SK-MEL-5 (cell line): Measurements from ENCODE around the gene ZSWIM7. TPM values are rescaled to one million over a fixed set of nuclear protein-coding genes. Genes with fewer than 3 reads are reported as not detected.

Source experiments
- DNase-seq: peaks from one replicate; pipeline ENCODE4 v3.0.0-alpha.2; 2016; ENCODE audit warnings: low read depth, low spot score
- in situ Hi-C: cut with HindIII; loops from 2 replicates; pipeline ENCODE4 v1.10.0; 2016; ENCODE audit warnings: low sequenced_read_pairs, high pct_unique_total_duplicates, low pct_unique_long_range_greater_than_20kb
- total RNA-seq: library from RNA; depleted of rRNA; stranded (reverse); fragments of >200 nt; shearing (Covaris generic); gene quantifications from 2 replicates; pipeline ENCODE4 v1.2.3, GENCODE V29; 2014

The ZSWIM7 gene
- total RNA-seq, 1 experiment from 2014 or later: 40.7 TPM

DNA sequence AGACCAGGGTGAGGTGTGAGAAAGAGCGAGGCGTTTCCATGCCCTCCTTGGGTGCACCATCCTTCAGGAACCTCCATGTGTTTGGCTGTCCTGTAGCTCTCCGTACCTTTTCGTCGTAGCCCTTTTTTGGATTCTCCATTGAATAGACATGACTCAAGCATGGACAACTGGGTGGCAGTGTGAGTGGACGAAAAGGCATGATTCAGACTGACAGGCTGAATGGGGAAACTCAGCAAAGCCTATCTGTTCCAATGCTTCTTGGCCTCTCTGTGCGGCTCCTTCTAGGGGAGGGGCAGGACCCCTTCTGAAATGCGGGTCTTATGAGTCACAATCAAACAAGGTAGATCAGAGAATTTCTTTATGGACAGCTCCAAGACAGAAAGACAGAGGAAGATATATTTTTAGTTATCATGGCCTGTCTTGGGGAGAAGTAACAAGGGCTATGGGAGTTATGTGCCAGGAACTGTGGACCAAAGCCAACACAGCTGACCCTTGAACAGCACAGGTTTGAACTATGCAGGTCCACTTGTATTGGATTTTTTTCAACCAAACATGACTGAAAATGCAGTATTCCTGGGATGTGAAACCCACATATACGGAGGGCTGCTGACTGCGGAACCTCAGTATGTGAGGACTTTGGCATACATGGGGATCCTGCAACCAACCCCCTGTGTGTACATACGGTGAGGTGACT is 31.7 kb downstream of the ZSWIM7 start:
- in situ Hi-C loops: no loop called here
- no peak for DNase-seq

GRCh38 chr17:15966879-15967248 is 32.6 kb downstream of the ZSWIM7 start:
- DNase-seq: no peak
- in situ Hi-C loops: no loop called here

GRCh38 chr17:15966183-15966878 is 33.2 kb downstream of the ZSWIM7 start:
- no peak for DNase-seq

GRCh38 chr17:15965528-15965927 is 34.0 kb downstream of the ZSWIM7 start:
- in situ Hi-C loops: no loop called here
- DNase-seq: no peak

More at GRCh38 chr17:15966183-15966878, 33.2 kb downstream of the ZSWIM7 start:
- in situ Hi-C loops: no loop called here

DNA sequence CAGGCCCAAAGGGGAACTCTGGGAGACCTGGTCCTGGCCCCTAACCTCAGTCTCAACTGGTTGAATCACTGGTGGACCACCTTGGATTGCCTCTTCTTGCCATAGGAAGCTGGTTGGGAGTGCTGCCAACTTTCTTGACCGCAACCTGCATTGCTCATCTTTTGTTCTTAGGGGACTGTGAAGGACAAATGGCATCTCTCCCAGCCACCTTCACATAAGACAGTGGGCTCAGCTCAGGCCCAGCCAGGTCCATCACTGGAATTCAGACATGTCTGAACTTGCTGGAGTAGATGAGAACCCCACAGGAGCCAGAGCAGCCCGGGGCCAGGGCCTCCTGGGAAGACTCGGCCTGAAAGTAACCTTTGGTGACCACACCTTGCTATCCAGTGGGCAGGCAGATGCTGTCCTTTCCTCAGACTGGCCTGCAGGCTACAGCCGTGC is 35.8 kb downstream of the ZSWIM7 start:
- DNase-seq: no peak
- in situ Hi-C loops: no loop called here

GRCh38 chr17:15958484-15958854 is 41.0 kb downstream of the ZSWIM7 start:
- in situ Hi-C loops: no loop called here
- DNase-seq: no peak

DNA sequence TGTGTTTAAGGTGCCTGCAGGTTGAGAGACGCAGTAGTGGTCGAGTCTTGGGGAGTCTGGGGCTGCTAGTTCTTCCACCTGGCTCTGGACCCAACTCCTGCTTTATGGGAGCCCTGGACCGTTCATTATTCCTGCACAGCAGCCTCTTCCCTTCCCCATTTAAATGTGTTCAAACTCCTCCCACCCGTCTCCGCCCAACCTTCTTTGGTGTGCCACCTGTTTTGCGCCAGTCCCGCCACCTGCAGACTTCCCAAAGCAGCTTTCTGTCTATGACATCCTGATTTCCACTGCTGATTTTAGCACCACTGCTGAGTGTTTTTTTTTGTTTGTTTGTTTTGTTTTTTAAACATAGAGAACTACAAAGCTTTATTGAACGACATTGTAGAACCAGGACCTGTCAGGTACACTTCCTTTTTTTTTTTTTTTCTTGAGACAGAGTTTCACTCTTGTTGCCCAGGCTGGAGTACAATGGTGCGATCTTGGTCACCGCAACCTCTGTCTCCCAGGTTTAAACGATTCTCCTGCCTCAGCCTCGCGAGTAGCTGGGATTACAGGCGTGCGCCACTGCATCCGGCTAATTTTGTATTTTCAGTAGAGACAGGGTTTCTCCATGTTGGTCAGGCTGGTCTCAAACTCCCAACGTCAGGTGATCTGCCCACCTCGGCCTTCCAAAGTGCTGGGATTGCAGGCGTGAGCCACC is 41.7 kb downstream of the ZSWIM7 start:
- no peak for DNase-seq
- in situ Hi-C loops: no loop called here

GRCh38 chr17:15957206-15957605 is 42.3 kb downstream of the ZSWIM7 start:
- DNase-seq: no peak
- in situ Hi-C loops: no loop called here

DNA sequence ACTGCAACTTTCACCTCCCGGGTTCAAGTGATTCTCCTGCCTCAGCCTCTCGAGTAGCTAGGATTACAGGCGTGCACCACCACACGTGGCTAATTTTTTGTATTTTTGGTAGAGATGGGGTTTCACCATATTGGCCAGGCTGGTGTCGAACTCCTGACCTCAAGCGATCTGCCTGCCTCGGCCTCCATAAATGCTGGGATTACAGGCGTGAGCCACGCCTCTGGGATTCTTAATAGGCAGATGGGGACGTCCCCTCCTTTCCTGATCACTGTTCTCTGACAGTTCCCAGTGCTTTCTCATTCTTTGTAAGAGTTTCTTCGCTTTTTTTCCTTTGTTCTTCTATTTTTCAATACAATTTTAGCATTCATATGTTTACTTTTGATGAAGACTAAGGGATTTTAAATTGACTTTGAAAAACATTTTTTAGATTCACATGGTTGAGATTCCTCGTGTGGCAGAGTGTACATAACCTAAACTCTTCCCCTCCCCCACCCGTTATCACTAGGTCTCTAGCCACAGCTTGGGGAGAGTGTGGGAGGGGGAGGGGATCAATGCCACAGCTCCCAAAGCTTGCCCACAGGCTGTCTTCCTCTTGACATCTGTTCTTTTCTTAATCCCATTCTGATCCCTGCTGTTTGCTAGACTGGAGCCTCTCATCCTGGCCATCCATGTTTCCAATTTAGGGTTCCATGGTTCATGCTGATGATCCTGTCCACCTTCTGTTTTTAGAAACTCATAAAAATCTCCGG is 43.5 kb downstream of the ZSWIM7 start:
- in situ Hi-C loops: no loop called here
- no peak for DNase-seq

GRCh38 chr17:15954222-15954621 is 45.3 kb downstream of the ZSWIM7 start:
- in situ Hi-C loops: no loop called here
- DNase-seq: no peak

DNA sequence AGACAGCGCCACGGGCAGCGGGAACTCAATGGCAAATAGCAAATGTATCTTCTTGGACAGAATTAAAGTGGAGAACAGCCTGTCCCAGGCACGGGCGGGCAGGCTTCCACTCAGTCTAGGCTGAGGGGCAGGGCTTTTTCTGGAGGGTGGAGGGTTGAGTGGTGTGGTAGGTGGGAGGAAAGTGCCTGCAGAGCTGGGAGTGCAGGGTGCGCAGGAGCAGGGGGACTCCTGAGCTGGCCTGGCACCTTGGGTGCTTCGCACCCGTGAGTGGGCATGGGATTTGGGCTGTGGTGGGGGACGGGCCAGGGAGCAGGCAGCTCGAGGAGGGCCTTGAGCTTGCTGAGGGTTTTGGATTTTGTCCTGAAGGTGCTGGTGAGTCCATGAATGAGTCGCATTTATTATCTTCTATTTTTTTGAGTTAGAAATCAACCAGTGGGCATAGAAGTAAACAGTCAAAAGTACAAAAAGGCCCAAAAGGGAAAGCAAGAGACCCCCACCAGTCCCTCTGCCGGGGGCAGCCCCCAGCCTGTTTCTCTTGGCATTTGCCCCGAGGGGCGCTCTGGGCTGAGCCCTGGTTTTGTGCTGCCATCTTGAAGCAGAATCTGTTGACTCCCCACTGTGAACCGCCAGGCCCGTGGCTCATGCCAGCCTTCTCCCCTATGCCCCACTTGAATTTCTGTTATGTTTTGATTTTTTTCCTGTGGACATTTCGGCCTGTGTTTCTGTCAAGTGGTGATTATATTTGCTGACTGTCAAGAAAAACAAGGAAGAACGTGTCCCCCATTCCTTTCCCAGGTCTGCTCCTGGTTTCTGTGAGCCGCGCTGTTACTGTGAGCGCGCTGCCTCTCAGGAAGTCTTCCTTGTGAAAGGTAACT is 46.4 kb downstream of the ZSWIM7 start:
- DNase-seq: no peak
- in situ Hi-C loops: no loop called here

GRCh38 chr17:15952048-15952532 is 47.4 kb downstream of the ZSWIM7 start:
- DNase-seq: no peak
- in situ Hi-C loops: no loop called here

DNA sequence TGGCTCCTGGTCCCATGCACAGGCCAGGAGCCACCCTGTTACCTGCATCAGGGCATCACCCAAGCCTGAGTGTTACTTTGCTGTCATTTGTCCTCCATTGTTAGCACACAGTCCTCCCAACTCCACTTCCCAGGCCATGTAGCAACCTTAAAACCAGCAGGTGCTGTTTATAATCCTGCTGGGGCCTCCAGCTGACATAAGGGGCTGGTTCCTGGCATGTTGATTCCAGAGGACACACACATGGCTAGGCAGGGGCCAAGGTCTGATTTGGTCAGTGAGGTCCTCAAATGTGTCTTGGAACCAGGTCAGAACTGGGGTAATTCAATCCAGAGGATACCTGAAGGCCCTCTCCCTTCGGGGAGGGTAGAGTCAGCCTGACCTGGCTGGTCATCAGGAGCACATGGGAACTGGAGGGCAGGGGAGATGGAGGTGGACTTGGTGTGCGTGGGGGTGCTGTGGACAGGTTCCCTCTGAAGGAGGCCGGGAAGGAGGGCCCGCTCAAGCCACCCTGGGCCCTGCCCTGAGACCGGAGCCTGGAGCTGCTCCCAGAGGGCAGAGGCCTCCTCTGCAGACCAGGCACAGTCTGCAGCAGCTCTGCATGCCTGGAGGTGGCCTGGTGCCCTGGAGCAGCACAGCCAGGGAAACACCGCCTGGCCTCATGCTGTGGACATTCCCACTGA is 48.0 kb downstream of the ZSWIM7 start:
- in situ Hi-C loops: no loop called here
- DNase-seq: no peak

DNA sequence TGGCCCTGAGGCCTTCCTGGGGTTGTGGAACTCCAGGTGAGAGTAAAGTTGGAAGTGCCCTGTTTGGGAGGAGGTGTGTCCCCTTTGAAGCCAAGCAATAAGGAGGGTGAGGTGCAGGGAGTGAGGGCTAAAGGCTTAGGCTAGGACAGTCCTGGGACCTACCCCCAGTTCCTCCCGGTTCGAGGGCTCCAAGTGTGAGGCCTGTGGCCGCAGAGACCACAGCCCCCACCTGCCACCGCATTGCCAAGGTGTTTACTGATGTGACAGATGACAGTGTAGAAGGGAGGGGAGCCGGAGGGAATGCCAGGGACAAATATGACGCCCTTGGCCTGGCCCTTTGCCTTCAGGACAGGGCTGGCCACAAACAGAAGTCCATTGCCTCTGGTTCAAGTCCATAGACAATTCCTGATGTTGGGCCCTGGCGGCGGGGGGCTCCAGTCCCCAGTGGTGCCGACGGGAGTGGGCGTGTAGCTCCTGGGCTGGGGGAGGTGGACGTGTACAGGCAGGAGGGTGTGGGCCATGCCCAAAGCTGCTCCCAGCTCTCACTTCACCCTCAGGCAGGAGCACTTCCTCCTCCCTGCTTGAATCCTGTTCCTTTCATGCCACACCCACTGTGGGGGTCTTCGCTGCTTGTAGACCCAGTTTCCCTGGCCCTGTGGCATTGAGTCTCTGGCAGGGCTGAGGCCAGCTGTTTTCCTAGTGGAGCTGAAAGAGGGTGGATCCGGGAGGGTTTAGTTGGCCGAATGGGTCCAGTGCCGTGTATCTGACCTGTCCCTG is 51.3 kb downstream of the ZSWIM7 start:
- in situ Hi-C loops: no loop called here
- DNase-seq: no peak

- in situ Hi-C loops: no loop called here
Measured at GRCh38 chr17:15947271-15947670, 52.2 kb downstream of the ZSWIM7 start.

DNA sequence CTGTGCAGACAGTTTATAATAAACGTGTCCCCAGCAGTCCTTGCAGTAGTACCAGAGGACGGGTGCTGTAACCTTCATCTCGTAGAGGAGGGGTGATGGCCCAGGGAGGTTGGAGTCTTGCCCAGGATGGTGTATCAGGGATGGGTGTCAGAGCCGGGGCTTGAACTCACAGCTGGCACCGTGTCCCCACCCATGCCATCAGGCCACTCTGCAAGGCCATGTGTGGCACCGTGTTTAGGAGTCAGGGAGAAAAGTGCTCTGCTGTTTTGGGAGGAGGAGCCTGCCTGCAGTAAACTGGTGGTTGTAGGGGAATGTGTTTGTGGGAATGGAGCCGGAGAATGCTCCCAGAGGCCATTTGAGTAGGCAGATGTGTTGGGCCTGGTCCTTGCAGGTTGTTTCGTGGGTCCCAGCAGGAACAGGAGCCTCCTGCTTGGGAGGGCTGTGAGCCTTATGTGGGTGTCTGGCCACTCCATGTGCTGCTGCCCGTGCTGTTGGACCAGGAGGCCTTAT is 52.8 kb downstream of the ZSWIM7 start:
- no peak for DNase-seq
- in situ Hi-C loops: no loop called here

More at GRCh38 chr17:15947271-15947670, 52.2 kb downstream of the ZSWIM7 start:
- no peak for DNase-seq
